AG04450 (cell line): Measurements from ENCODE around the gene CDH4. TPM values are rescaled to one million over a fixed set of nuclear protein-coding genes. Genes with fewer than 3 reads are reported as not detected.

Source experiments
- CTCF ChIA-PET: fragments of 300-600, 350-600 bp; formaldehyde crosslinking; extraction: SDS; loops from one replicate; lab custom pipeline; 2022; ENCODE audit warnings: antibody characterized with exemption, inconsistent platforms; lab: Charles Lee
- POLR2A ChIA-PET: fragments of 350-600 bp; formaldehyde crosslinking; extraction: SDS; loops from one replicate; lab custom pipeline; 2021; ENCODE audit warnings: antibody characterized with exemption, inconsistent platforms; lab: Yijun Ruan, JAX
- DNase-seq: peaks from one replicate; pipeline ENCODE4 v3.0.0-alpha.2; 2011; ENCODE audit warnings: low read depth, low spot score
- H3K27ac ChIP-seq: one replicate; pipeline ENCODE4 v1.5.1; 2012; ENCODE audit warnings: low read depth, low read length, control low read depth
- H3K27me3 ChIP-seq: one replicate; pipeline ENCODE4 v1.6.0; 2012; ENCODE audit warnings: low read length; ENCODE audit not compliant: control insufficient read depth, insufficient read depth
- H3K4me3 ChIP-seq: 2 replicates; pipeline ENCODE4 v1.5.1; 2011; ENCODE audit warnings: mild to moderate bottlenecking, low read depth, low read length, control low read depth
- H3K9me3 ChIP-seq: 2 replicates; pipeline ENCODE4 v1.5.1; 2012; ENCODE audit warnings: low read length; ENCODE audit not compliant: control insufficient read depth, insufficient read depth
- polyA plus RNA-seq: library from polyadenylated mRNA; depleted of rRNA; stranded (reverse); fragments of >200 nt; gene quantifications from 2 replicates; pipeline ENCODE4 v1.2.3, GENCODE V29; 2011
- TF ChIP-seq, protein P1 (sequence below): IDR thresholded peaks from 2 replicates; pipeline ENCODE4 v1.5.1; 2011; ENCODE audit warnings: low read depth, low read length, control low read depth, inconsistent platforms

CDH4 gene
- polyA plus RNA-seq, 1 experiment, result 1.6 TPM

DNA sequence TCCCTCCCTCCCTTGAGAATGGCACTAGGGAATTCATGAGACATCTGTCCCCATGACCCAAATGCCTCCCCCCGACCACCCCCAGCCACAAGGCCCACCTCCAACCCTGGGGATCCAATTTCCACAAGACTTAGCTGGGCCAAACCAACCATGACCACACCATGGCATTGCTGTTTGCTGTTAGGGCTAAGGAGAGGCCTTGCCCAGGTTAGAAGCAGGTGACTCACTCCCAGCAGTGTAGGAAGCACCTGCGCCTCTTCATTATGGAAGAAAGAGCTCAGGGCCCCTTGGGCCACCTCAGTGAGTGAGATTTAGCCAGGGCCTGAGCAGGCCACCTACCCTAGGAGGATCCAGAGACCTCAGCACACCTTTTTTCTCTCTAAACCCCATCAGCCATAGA is 475.7 kb downstream of the CDH4 start:
- TF ChIP-seq, protein P1, sequence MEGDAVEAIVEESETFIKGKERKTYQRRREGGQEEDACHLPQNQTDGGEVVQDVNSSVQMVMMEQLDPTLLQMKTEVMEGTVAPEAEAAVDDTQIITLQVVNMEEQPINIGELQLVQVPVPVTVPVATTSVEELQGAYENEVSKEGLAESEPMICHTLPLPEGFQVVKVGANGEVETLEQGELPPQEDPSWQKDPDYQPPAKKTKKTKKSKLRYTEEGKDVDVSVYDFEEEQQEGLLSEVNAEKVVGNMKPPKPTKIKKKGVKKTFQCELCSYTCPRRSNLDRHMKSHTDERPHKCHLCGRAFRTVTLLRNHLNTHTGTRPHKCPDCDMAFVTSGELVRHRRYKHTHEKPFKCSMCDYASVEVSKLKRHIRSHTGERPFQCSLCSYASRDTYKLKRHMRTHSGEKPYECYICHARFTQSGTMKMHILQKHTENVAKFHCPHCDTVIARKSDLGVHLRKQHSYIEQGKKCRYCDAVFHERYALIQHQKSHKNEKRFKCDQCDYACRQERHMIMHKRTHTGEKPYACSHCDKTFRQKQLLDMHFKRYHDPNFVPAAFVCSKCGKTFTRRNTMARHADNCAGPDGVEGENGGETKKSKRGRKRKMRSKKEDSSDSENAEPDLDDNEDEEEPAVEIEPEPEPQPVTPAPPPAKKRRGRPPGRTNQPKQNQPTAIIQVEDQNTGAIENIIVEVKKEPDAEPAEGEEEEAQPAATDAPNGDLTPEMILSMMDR, result no peak
- POLR2A ChIA-PET, result no interaction called here
- CTCF ChIA-PET, result no interaction called here
- Histone ChIP-seq H3K27me3 (no peaks in the 10 kb centered on the region), H3K27ac (no peak overlapping the region), H3K9me3 (no peaks in the 10 kb centered on the region), H3K4me3 (no peak overlapping the region)
- no peak for DNase-seq

DNA sequence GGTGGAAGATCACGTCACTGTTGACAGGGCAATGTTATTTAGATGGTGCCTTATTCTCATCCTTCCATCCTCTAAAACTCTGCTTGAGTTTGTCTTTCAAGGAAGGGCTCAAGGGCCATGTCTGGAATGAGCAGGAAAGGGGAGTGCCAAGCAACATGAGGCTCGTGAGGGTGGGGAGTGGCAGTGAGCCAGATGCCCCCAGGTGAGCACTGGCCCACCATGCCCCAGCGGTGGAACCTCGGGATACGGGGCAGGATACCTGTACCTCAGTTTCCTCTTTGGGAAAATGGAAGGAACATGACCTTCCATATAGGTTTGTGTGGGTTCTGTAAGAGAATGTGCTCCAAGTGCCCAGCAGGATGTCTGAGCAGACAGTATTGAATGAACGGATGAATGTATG is 476.3 kb downstream of the CDH4 start:
- no peak for DNase-seq
- CTCF ChIA-PET, result no interaction called here
- Histone ChIP-seq H3K27me3 (no peaks in the 10 kb centered on the region), H3K9me3 (no peaks in the 10 kb centered on the region), H3K4me3 (no peak overlapping the region), H3K27ac (no peak overlapping the region)
- POLR2A ChIA-PET, result no interaction called here
- TF ChIP-seq, protein P1, result no peak

DNA sequence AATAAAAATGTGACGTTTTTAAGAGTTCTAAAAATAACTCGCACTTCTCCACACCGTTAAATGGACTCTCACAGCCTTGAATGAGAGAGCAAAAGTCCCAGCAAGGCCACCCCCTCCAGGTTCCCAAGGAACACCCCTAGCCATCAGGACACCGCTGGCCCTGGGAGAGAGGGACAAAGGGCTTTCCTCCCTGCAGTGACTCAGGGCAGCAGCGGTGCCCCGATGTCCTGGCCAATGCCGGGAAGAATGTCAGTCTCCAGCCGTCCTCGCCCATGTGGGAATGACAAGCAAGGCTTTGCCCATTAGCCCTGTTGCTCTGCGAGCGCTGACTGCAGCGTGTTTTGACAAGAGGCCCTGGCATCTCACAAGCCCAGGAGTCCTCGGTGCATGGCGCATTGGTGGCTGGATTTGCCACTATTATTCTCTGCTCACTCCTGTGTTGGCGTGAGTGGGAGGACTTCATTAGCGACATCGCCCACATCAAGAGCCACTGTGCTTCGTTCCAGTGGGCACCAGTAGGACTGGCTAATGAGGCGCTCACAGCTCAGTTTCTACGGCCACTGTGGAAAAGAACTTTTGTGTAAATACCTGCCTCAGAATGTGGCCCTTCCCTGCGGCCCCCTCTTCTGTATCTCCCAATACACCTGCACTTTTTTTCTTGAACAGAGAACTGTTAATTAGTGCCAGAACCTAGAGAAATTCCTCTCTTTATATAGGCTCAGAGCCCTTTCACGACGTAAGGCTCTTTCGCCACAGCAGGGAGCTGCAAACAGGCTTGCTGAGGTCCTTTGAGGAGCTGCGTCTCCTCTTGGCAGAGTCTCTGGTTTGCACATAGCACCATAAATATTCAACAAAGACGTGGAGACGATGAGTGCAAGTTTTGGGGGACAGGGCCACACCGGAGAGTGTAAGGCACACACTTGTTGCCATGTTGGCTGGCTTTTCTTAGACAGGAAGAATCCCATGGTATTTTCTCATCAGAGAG is 477.0 kb downstream of the CDH4 start:
- no peaks in the 10 kb centered on the region for H3K27me3 ChIP-seq
- CTCF ChIA-PET, result no interaction called here
- DNase-seq, result no peak
- H3K27ac ChIP-seq, result no peak overlapping the region
- POLR2A ChIA-PET, result no interaction called here
- no peaks in the 10 kb centered on the region; the same call in 1 of the 2 replicates for H3K9me3 ChIP-seq
- TF ChIP-seq, protein P1, result no peak
- H3K4me3 ChIP-seq, result no peak overlapping the region

DNA sequence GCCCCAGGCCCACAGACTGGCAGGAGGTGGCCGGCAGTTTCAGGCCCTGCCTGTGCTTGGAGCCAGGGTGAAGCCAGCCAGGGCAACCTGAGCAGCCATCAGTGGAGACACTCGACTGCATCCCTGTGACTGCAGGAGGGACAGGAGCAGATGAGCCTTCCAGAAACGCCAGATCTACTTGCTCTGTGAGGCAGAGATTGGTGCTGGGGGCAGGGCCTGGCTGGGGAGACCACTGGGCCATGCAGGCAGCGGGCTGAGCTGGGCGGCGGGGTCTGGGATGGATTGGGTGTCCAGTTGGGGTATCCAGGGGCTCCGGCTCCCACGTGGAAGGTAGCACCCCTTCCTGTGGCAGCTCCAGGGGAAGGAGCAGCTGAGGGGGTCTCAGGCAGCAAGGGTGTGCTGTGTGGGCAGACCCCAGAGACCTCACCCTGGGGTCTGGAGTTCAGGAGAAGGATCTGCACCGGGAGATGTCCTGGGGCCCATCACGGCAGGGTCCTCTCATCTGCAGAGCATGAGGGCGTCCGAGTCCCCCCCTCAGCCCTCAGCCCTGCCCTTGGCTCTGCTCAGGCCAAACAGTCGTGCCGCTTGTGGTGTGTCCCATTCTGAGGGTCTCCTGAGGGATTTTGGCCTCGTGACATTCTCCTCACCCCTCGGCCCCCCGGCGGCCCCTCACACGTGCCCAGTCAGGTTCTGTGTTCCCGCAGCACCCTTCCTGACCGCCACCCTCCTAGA is 478.7 kb downstream of the CDH4 start:
- Histone ChIP-seq H3K9me3 (no peaks in the 10 kb centered on the region; the same call in 1 of the 2 replicates), H3K4me3 (no peak overlapping the region), H3K27me3 (no peaks in the 10 kb centered on the region), H3K27ac (no peak overlapping the region)
- ChIA-PET POLR2A (no interaction called here), CTCF (no interaction called here)
- TF ChIP-seq, protein P1, result no peak
- DNase-seq, result no peak
